NCI-H2107 (cell line): ENCODE measurements around the gene STKLD1.
"Not testable (repeated sequence)": the region's sequence is repeated elsewhere in the genome, so short reads cannot be mapped to it uniquely, and the experiment has no call there.

ENCODE experiments used
- DNase-seq: peaks from one replicate; lab custom pipeline; 2025; lab: John Stamatoyannopoulos, UW

Gene STKLD1

GRCh38 chr9:133362359-133363044, 13.7 kb upstream of the STKLD1 start:
- no peak for DNase-seq

GRCh38 chr9:133366435-133366834, 9.7 kb upstream of the STKLD1 start:
- DNase-seq, result no peak

GRCh38 chr9:133367221-133367620, 8.9 kb upstream of the STKLD1 start:
- DNase-seq, result no peak

- DNase-seq, result no peak
Measured at GRCh38 chr9:133367778-133368177, 8.4 kb upstream of the STKLD1 start.

GRCh38 chr9:133368249-133368881, 7.8 kb upstream of the STKLD1 start:
- DNase-seq, result no peak

- no peak for DNase-seq
Measured at GRCh38 chr9:133369422-133369821, 6.7 kb upstream of the STKLD1 start.

GRCh38 chr9:133369933-133370332, 6.2 kb upstream of the STKLD1 start:
- DNase-seq, result no peak

- DNase-seq, result no peak
Measured at GRCh38 chr9:133370685-133371084, 5.5 kb upstream of the STKLD1 start.

- no peak for DNase-seq
Measured at GRCh38 chr9:133371261-133371711, 4.9 kb upstream of the STKLD1 start.

GRCh38 chr9:133372144-133372543, 4.0 kb upstream of the STKLD1 start:
- DNase-seq, result no peak

GRCh38 chr9:133374612-133375115, 1.5 kb upstream of the STKLD1 start:
- DNase-seq, result no peak

- no peak for DNase-seq
Measured at GRCh38 chr9:133375116-133375723, 946 bp upstream of the STKLD1 start.

GRCh38 chr9:133377280-133377679, 1.1 kb downstream of the STKLD1 start:
- DNase-seq, result not testable (repeated sequence)

- DNase-seq, result no peak
Measured at GRCh38 chr9:133377721-133378216, 1.6 kb downstream of the STKLD1 start.

GRCh38 chr9:133378408-133378962, 2.3 kb downstream of the STKLD1 start:
- DNase-seq, result no peak

GRCh38 chr9:133379153-133380086, 3.3 kb downstream of the STKLD1 start:
- DNase-seq, result no peak

GRCh38 chr9:133380734-133381133, 4.6 kb downstream of the STKLD1 start:
- no peak for DNase-seq

GRCh38 chr9:133382507-133383141, 6.5 kb downstream of the STKLD1 start:
- DNase-seq, result no peak

- no peak for DNase-seq
Measured at GRCh38 chr9:133383438-133383837, 7.3 kb downstream of the STKLD1 start.

- no peak for DNase-seq
Measured at GRCh38 chr9:133384736-133385321, 8.7 kb downstream of the STKLD1 start.

GRCh38 chr9:133385452-133385851, 9.3 kb downstream of the STKLD1 start:
- DNase-seq, result no peak
